H1 (cell line): ENCODE measurements around the gene DYNLT2B. TPM values are rescaled to one million over a fixed set of nuclear protein-coding genes. Genes with fewer than 3 reads are reported as not detected.
A peak's percentile ranks its signal among the peaks of the same experiment; 100 is the strongest.

Experiments
- ASH2L ChIP-seq: fragments of 200-600, 300-600 bp; sonication (generic); IDR thresholded peaks from one replicate; pipeline ENCODE4 v1.7.1; 2017; ENCODE audit warnings: low read length
- EGR1 ChIP-seq: IDR thresholded peaks from 2 replicates; pipeline ENCODE4 v1.6.1; 2011; ENCODE audit warnings: low read depth, low read length, borderline replicate concordance
- RNF2 ChIP-seq: fragments of 200-900, 300-1000 bp; sonication (generic); IDR thresholded peaks from 2 replicates; pipeline ENCODE4 v1.7.1; 2016; ENCODE audit warnings: borderline replicate concordance, low read depth, mild to moderate bottlenecking, antibody characterized with exemption, low read length; ENCODE audit not compliant: poor library complexity, severe bottlenecking; ENCODE audit errors: missing control alignments
- SIN3A ChIP-seq, 2 experiments: IDR thresholded peaks in 1 of 2; conservative IDR thresholded peaks in 1 of 2; 2 replicates each; pipeline ENCODE4 v1.6.1; 2011 to 2012; ENCODE audit warnings: low read length in 2 of 2, improper control_type of control experiment in 1 of 2, low read depth in 1 of 2, mild to moderate bottlenecking in 1 of 2
- TCF12 ChIP-seq: IDR thresholded peaks from 2 replicates; pipeline ENCODE4 v1.6.1; 2011; ENCODE audit warnings: low read depth, mild to moderate bottlenecking, low read length
- polyA plus RNA-seq, 7 experiments: library from polyadenylated mRNA; depleted of rRNA in 3 of 7; stranded (reverse) in 5 of 7; unstranded in 2 of 7; fragments of >200 nt in 5 of 7; fragments of 200-250 nt in 2 of 7; gene quantifications; 1 replicate in 5 of 7; 2 replicates in 1 of 7; 4 replicates in 1 of 7; pipeline versions ENCODE4 v1.2.1 to v1.2.3, GENCODE V29; 2011 to 2013; ENCODE audit warnings: missing spikeins in 2 of 7, mixed read lengths in 2 of 7
- total RNA-seq: library from RNA; stranded (reverse); fragmentation: NEBNext Ultra II Directional; extraction: Animal tissue kit (Norgen Biotek cat#: 25700); gene quantifications from 2 replicates; pipeline ENCODE4 v1.2.1, GENCODE V29; 2021
- TF ChIP-seq, protein P1 (sequence below): fragments of 300-600 bp; sonication (generic); IDR thresholded peaks from 2 replicates; pipeline ENCODE4 v1.7.1; 2012; ENCODE audit warnings: low read length, moderate library complexity, mild to moderate bottlenecking, inconsistent platforms; ENCODE audit not compliant: insufficient replicate concordance
- TF ChIP-seq, protein P2 (sequence below): IDR thresholded peaks from 2 replicates; pipeline ENCODE4 v1.6.1; 2011; ENCODE audit warnings: low read depth, mild to moderate bottlenecking, low read length; ENCODE audit not compliant: insufficient read depth
- TF ChIP-seq, protein P3 (sequence below): IDR thresholded peaks from 2 replicates; pipeline ENCODE4 v1.6.1; 2012; ENCODE audit warnings: inconsistent platforms

Gene DYNLT2B
- total and polyA plus RNA-seq, 2 of the 8 experiments (the other 6 are each of a cell fraction or from before 2014, with no cell fraction given) = 10.9 to 22.2 TPM

- TF ChIP-seq, protein P1, sequence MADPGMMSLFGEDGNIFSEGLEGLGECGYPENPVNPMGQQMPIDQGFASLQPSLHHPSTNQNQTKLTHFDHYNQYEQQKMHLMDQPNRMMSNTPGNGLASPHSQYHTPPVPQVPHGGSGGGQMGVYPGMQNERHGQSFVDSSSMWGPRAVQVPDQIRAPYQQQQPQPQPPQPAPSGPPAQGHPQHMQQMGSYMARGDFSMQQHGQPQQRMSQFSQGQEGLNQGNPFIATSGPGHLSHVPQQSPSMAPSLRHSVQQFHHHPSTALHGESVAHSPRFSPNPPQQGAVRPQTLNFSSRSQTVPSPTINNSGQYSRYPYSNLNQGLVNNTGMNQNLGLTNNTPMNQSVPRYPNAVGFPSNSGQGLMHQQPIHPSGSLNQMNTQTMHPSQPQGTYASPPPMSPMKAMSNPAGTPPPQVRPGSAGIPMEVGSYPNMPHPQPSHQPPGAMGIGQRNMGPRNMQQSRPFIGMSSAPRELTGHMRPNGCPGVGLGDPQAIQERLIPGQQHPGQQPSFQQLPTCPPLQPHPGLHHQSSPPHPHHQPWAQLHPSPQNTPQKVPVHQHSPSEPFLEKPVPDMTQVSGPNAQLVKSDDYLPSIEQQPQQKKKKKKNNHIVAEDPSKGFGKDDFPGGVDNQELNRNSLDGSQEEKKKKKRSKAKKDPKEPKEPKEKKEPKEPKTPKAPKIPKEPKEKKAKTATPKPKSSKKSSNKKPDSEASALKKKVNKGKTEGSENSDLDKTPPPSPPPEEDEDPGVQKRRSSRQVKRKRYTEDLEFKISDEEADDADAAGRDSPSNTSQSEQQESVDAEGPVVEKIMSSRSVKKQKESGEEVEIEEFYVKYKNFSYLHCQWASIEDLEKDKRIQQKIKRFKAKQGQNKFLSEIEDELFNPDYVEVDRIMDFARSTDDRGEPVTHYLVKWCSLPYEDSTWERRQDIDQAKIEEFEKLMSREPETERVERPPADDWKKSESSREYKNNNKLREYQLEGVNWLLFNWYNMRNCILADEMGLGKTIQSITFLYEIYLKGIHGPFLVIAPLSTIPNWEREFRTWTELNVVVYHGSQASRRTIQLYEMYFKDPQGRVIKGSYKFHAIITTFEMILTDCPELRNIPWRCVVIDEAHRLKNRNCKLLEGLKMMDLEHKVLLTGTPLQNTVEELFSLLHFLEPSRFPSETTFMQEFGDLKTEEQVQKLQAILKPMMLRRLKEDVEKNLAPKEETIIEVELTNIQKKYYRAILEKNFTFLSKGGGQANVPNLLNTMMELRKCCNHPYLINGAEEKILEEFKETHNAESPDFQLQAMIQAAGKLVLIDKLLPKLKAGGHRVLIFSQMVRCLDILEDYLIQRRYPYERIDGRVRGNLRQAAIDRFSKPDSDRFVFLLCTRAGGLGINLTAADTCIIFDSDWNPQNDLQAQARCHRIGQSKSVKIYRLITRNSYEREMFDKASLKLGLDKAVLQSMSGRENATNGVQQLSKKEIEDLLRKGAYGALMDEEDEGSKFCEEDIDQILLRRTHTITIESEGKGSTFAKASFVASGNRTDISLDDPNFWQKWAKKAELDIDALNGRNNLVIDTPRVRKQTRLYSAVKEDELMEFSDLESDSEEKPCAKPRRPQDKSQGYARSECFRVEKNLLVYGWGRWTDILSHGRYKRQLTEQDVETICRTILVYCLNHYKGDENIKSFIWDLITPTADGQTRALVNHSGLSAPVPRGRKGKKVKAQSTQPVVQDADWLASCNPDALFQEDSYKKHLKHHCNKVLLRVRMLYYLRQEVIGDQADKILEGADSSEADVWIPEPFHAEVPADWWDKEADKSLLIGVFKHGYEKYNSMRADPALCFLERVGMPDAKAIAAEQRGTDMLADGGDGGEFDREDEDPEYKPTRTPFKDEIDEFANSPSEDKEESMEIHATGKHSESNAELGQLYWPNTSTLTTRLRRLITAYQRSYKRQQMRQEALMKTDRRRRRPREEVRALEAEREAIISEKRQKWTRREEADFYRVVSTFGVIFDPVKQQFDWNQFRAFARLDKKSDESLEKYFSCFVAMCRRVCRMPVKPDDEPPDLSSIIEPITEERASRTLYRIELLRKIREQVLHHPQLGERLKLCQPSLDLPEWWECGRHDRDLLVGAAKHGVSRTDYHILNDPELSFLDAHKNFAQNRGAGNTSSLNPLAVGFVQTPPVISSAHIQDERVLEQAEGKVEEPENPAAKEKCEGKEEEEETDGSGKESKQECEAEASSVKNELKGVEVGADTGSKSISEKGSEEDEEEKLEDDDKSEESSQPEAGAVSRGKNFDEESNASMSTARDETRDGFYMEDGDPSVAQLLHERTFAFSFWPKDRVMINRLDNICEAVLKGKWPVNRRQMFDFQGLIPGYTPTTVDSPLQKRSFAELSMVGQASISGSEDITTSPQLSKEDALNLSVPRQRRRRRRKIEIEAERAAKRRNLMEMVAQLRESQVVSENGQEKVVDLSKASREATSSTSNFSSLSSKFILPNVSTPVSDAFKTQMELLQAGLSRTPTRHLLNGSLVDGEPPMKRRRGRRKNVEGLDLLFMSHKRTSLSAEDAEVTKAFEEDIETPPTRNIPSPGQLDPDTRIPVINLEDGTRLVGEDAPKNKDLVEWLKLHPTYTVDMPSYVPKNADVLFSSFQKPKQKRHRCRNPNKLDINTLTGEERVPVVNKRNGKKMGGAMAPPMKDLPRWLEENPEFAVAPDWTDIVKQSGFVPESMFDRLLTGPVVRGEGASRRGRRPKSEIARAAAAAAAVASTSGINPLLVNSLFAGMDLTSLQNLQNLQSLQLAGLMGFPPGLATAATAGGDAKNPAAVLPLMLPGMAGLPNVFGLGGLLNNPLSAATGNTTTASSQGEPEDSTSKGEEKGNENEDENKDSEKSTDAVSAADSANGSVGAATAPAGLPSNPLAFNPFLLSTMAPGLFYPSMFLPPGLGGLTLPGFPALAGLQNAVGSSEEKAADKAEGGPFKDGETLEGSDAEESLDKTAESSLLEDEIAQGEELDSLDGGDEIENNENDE = no peak
- TF ChIP-seq, protein P2, sequence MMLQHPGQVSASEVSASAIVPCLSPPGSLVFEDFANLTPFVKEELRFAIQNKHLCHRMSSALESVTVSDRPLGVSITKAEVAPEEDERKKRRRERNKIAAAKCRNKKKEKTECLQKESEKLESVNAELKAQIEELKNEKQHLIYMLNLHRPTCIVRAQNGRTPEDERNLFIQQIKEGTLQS = no peak
- TF ChIP-seq, protein P3, sequence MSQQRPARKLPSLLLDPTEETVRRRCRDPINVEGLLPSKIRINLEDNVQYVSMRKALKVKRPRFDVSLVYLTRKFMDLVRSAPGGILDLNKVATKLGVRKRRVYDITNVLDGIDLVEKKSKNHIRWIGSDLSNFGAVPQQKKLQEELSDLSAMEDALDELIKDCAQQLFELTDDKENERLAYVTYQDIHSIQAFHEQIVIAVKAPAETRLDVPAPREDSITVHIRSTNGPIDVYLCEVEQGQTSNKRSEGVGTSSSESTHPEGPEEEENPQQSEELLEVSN = peak; percentile 88
- no peak for TF ChIP-seq EGR1
- peak in 1 of 2 experiments; percentile 52; a peak in 1 of 4 replicates for TF ChIP-seq SIN3A (conservative IDR thresholded peaks at IDR 0.05 in 1 of 2, IDR thresholded peaks at IDR 0.05 in 1 of 2; ENCODE audit: low read depth in 1 of 2, low read length in 2 of 2)
- TF ChIP-seq TCF12 = no peak
- no peak for TF ChIP-seq ASH2L
- no peak for TF ChIP-seq RNF2
Observed at GRCh38 chr3:196317687-196318467, at the start of gene DYNLT2B (continued).
